Right renal pelvis (tissue), 4 donors: Measurements from ENCODE around the gene RNH1. TPM values are rescaled to one million over a fixed set of nuclear protein-coding genes. Genes with fewer than 3 reads are reported as not detected.
"Not testable (repeated sequence)": the region's sequence is repeated elsewhere in the genome, so short reads cannot be mapped to it uniquely, and the experiment has no call there.

Source experiments
- DNase-seq, 4 donors: peaks; one replicate each; pipeline ENCODE4 v3.0.0-alpha.2; 2013; ENCODE audit warnings: low read depth in 4 of 4, low spot score in 3 of 4, missing footprints in 1 of 4
- polyA plus RNA-seq, 4 donors: library from polyadenylated mRNA; unstranded; fragments of 120-200 nt; gene quantifications; one replicate each; pipeline ENCODE4 v1.2.1, GENCODE V29; 2013; ENCODE audit not compliant: insufficient read length in 4 of 4

The RNH1 gene
- polyA plus RNA-seq, 4 donors: 80.9 to 120 (median 86.6) TPM

- no peak for DNase-seq
These were observed 22.4 kb downstream of the RNH1 start for GRCh38 chr11:484616-485015.

- DNase-seq: no peak
These were observed 27.7 kb downstream of the RNH1 start for GRCh38 chr11:479311-479710.

- no peak for DNase-seq
These were observed 29.9 kb downstream of the RNH1 start for GRCh38 chr11:477052-477715.

GRCh38 chr11:476416-476815 is 30.6 kb downstream of the RNH1 start:
- no peak for DNase-seq

GRCh38 chr11:475941-476340 is 31.1 kb downstream of the RNH1 start:
- no peak for DNase-seq

GRCh38 chr11:474914-475506 is 32.0 kb downstream of the RNH1 start:
- DNase-seq: no peak

- no peak for DNase-seq
These were observed 32.9 kb downstream of the RNH1 start for GRCh38 chr11:473962-474785.

- no peak for DNase-seq
These were observed 33.6 kb downstream of the RNH1 start for GRCh38 chr11:473415-473814.

GRCh38 chr11:472816-473215 is 34.2 kb downstream of the RNH1 start:
- no peak for DNase-seq

GRCh38 chr11:472272-472671 is 34.8 kb downstream of the RNH1 start:
- no peak for DNase-seq

GRCh38 chr11:471468-472145 is 35.4 kb downstream of the RNH1 start:
- DNase-seq: no peak

GRCh38 chr11:469684-470560 is 37.1 kb downstream of the RNH1 start:
- no peak for DNase-seq

- not testable (repeated sequence) for DNase-seq
These were observed 37.9 kb downstream of the RNH1 start for GRCh38 chr11:469026-469683.

- DNase-seq: no peak
These were observed 38.5 kb downstream of the RNH1 start for GRCh38 chr11:468493-468892.

- no peak for DNase-seq
These were observed 39.0 kb downstream of the RNH1 start for GRCh38 chr11:468036-468435.

GRCh38 chr11:465896-466530 is 41.0 kb downstream of the RNH1 start:
- DNase-seq: no peak

GRCh38 chr11:464316-464715 is 42.7 kb downstream of the RNH1 start:
- no peak for DNase-seq

- DNase-seq: no peak
These were observed 44.7 kb downstream of the RNH1 start for GRCh38 chr11:462107-462890.
